ENCODE measurements around the gene BCL2A1.
"Not testable (repeated sequence)": the region's sequence is repeated elsewhere in the genome, so short reads cannot be mapped to it uniquely, and the experiment has no call there.

The BCL2A1 gene

GRCh38 chr15:79970624-79971434 lies at the start of gene BCL2A1:
BCL2A1 (minus strand) TSS chr15:79971196; CDS start chr15:79971119, 77 bp downstream.
- no peak for DNase-seq (ENCODE audit: low read depth)

GRCh38 chr15:80020731-80021130 lies 49.7 kb upstream of the BCL2A1 start:
- no peak for DNase-seq (ENCODE audit: low read depth)

- DNase-seq (ENCODE audit: low read depth), result not testable (repeated sequence)
These were observed 49.2 kb upstream of the BCL2A1 start for GRCh38 chr15:80020149-80020548.

GRCh38 chr15:80019168-80019745 lies 48.3 kb upstream of the BCL2A1 start:
- no peak for DNase-seq (ENCODE audit: low read depth)

- not testable (repeated sequence) for DNase-seq (ENCODE audit: low read depth)
These were observed 46.1 kb upstream of the BCL2A1 start for GRCh38 chr15:80017139-80017538.

- not testable (repeated sequence) for DNase-seq (ENCODE audit: low read depth)
These were observed 45.5 kb upstream of the BCL2A1 start for GRCh38 chr15:80016506-80016905.

DNA sequence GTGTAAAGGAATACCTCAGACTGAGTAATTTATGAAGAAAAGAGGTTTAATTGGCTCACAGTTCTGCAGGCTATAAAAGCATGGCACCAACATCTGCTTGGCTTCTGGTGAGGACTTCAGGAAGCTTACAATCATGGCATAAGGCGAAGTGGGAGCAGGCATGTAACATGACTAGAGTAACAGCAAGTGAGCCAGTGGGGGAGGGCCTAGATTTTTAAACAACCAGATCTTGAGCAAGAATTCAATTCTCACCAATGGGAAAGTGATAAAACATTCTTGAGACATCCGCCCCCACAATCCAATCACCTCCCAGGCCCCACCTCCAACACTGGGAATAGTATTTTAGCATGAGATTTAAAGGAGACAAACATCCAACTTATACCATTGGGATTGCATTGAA lies 44.2 kb upstream of the BCL2A1 start:
- no peak for DNase-seq (ENCODE audit: low read depth)

- not testable (repeated sequence) for DNase-seq (ENCODE audit: low read depth)
These were observed 43.2 kb upstream of the BCL2A1 start for GRCh38 chr15:80014186-80014585.

DNA sequence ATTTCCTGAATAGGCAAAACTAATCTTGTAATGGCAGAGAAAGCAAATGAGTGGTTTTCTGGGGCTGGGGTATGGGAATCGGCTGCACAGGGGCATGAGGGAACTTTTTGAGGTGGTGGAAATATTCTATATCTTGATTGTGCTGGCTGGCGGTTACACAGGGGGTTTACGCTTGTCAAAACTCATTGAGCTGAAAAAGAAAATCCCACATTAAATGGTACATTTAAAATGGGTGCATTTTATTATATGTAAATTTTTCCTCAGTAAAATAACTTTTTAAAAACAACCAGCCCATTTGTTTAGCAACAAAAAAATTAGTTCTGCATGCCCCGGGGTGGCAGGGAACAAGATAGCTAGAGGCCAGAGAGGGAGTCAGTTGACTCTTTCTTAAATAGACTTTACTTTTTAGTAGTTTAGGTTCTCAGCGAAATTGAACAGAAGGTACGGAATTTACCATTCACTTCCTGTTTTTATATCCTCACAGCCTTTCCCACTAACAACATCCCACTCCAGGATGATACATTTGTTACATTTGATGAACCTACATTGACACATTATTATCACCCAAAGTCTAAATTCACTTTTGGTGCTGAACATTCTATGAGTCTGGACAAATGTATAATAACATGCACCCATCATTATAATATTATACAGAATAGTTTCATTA lies 41.2 kb upstream of the BCL2A1 start:
- DNase-seq (ENCODE audit: low read depth), result no peak

- no peak for DNase-seq (ENCODE audit: low read depth)
These were observed 40.6 kb upstream of the BCL2A1 start for GRCh38 chr15:80011596-80011995.

- DNase-seq (ENCODE audit: low read depth), result not testable (repeated sequence)
These were observed 40.1 kb upstream of the BCL2A1 start for GRCh38 chr15:80011041-80011523.

GRCh38 chr15:80010131-80010673 lies 39.2 kb upstream of the BCL2A1 start:
- no peak for DNase-seq (ENCODE audit: low read depth)

DNA sequence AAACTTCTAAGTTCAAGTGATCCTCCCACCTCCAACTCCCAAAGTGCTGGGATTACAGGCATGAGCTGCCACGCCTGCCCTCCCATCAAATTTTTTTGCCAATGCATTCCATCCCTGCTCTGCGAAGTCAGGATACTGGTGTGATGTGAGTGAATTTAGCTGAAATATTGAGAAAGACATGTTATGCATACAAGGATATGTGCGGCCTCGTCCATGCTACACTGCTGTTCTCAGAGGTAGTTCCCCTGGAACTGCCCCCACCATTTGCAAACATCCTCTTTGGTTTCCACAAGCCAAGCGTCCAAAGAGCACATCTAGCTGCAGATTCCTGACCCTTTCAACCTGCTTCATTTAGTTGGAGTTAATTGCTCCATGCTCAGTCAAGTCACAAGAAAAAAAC lies 36.5 kb upstream of the BCL2A1 start:
- DNase-seq (ENCODE audit: low read depth), result no peak

- DNase-seq (ENCODE audit: low read depth), result no peak
These were observed 36.0 kb upstream of the BCL2A1 start for GRCh38 chr15:80006946-80007345.

DNA sequence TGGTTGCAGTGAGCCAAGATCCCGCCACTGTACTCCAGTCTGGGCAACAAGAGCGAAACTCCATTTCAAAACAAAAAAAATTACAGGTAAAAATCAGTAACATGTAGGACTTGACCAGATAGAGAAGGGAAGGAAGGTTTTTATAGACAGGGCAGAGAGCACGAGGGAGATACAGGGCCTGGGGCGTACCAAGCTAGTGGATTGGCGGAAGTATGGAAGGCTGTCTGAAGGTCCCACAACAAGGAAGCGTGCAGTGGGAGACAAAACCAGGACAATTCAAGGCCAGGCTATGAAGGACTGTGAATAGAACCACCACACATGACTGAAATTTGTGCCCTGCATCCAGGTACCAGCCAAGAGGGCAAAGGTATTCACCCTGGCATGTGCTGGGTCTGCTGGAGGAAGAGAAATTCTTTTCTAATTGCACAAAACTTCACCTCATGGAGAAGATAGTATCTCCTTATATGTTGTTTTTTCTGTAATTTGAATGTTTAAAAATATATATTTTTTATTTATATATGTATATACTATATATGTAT lies 33.0 kb upstream of the BCL2A1 start:
- DNase-seq (ENCODE audit: low read depth), result no peak

DNA sequence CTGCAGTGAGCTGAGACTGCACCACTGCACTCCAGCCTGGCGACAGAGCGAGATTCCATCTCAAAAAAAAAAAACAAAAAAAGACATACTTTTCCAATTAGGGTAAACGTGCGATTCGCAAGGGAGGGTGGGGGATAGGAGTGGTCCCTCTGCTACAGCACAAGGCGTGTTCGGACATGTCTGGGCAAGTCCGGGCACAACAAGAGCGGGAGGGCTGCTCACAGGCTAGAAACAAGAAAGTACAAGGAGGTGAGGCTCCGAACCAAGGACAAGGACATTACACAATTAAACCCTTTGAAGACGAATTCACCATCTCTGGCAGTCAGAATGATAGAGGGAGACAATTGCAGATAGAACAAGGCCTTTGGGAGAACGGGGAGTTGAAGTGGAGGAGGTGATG lies 32.2 kb upstream of the BCL2A1 start:
- DNase-seq (ENCODE audit: low read depth), result no peak

- DNase-seq (ENCODE audit: low read depth), result no peak
These were observed 31.3 kb upstream of the BCL2A1 start for GRCh38 chr15:80002267-80002666.

DNA sequence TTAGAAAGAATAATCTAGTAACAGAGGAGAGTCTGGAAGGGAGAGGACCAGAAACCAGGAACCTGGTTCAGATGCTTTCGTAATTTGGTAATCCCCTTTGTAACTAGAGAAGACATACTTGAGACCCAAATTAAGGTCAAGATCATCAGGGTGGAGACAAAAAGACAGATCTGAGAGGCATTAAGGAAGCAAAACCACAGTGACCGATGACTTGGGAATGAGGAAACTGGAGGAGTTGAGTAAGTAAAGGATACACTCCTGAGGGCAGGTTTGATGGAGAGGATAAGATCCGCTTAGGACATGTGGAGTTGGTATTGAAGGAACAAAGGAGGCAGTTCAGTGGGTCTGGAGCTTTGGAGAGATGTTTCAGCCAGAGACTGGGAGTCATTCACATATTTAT lies 23.6 kb upstream of the BCL2A1 start:
- DNase-seq (ENCODE audit: low read depth), result no peak

- no peak for DNase-seq (ENCODE audit: low read depth)
These were observed 20.8 kb upstream of the BCL2A1 start for GRCh38 chr15:79991826-79992225.

GRCh38 chr15:79990997-79991334 lies 20.0 kb upstream of the BCL2A1 start:
- DNase-seq (ENCODE audit: low read depth), result no peak

- DNase-seq (ENCODE audit: low read depth), result no peak
These were observed 19.4 kb upstream of the BCL2A1 start for GRCh38 chr15:79990280-79990996.

GRCh38 chr15:79989682-79990081 lies 18.7 kb upstream of the BCL2A1 start:
- DNase-seq (ENCODE audit: low read depth), result no peak

Measured in stimulated activated CD8-positive, alpha-beta memory T cell treated with anti-CD3 and anti-CD28 coated beads, Interleukin-15, amount 100 ng/mL, for 24 hours (primary cell).